Thoracic aorta (tissue), 2 donors: Measurements from ENCODE around the gene SSTR1. TPM values are rescaled to one million over a fixed set of nuclear protein-coding genes. Genes with fewer than 3 reads are reported as not detected.

Experiments
- ATAC-seq: fragments of 150-250 bp; one replicate; pipeline ENCODE4 v1.8.0; 2017; ENCODE audit warnings: low read depth; ENCODE audit not compliant: insufficient number of reproducible peaks, low FRiP score
- DNase-seq: peaks from one replicate; pipeline ENCODE4 v3.0.0-alpha.2; 2020; ENCODE audit warnings: low spot score
- H3K27ac ChIP-seq, 2 donors: fragments of 200-600 bp; sonication (generic); 1 replicate in 1 of 2; 2 replicates in 1 of 2; pipeline ENCODE4 v1.5.1; 2016; ENCODE audit warnings: mild to moderate bottlenecking in 2 of 2, moderate library complexity in 2 of 2
- H3K27me3 ChIP-seq: fragments of 200-600 bp; sonication (generic); replicated peaks from 2 replicates; pipeline ENCODE4 v1.6.0; 2016; ENCODE audit warnings: mild to moderate bottlenecking; ENCODE audit not compliant: insufficient read depth
- H3K36me3 ChIP-seq: fragments of 200-600 bp; sonication (generic); one replicate; pipeline ENCODE4 v1.5.1; 2016
- H3K4me1 ChIP-seq, 2 donors: fragments of 200-600 bp; sonication (generic); 1 replicate in 1 of 2; 2 replicates in 1 of 2; pipeline versions ENCODE4 v1.5.1 to v1.6.0; 2016; ENCODE audit warnings: low read depth in 2 of 2, mild to moderate bottlenecking in 1 of 2; ENCODE audit not compliant: control insufficient read depth in 1 of 2
- H3K4me3 ChIP-seq: fragments of 200-600 bp; sonication (generic); 2 replicates; pipeline ENCODE4 v1.5.1; 2016; ENCODE audit warnings: mild to moderate bottlenecking
- H3K9me3 ChIP-seq: fragments of 200-600 bp; sonication (generic); 2 replicates; pipeline ENCODE4 v1.5.1; 2016
- total RNA-seq, 2 donors: library from RNA; depleted of rRNA; stranded (reverse); fragments of >200 nt; gene quantifications; one replicate each; pipeline versions ENCODE4 v1.1.0 to v1.2.3, GENCODE V29; 2016
- TF ChIP-seq, protein P1 (sequence below): fragments of 200-600 bp; sonication (generic); IDR thresholded peaks from one replicate; pipeline ENCODE4 v1.5.1; 2019; ENCODE audit warnings: antibody characterized with exemption

The SSTR1 gene
- total RNA-seq, 2 donors from 2014 or later: 0.85 to 0.95 TPM

DNA sequence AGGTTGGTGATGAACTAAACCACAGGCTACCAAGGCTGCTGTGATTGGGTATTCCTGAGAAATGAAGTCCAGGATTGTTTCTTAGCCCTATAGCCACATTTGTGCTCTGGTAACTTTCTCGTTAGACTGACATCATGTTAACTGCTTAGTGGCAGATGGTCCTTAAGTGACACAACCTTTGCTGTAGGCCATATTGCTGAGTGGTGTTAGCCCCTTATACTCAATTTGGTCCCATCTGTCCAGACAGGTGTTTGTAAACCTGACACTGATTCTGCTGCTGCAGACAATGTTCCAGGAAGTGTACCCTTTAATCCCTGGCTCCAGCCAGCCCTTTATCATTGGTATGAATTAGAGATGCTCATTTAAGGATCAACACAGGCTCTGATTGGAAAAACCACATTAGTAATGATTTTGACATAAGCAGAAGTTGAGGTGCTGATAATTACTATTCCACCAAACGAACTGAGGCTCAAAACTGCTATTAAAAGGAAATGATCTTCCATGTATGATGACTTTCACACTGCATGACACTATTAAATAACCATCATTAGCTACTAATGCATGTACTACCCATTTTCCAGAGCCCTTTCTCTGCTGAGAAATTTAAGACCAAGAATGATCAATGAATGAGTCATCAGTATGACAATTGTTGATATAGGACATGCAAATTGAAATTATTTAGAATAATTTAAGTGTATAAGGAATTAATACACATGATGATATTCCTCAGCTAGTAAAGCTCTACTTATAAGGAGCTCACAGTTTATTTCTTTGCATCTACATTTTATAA, 3.6 kb upstream of the SSTR1 start:
- no peaks in the 10 kb centered on the region for H3K36me3 ChIP-seq
- no peak for ATAC-seq

DNA sequence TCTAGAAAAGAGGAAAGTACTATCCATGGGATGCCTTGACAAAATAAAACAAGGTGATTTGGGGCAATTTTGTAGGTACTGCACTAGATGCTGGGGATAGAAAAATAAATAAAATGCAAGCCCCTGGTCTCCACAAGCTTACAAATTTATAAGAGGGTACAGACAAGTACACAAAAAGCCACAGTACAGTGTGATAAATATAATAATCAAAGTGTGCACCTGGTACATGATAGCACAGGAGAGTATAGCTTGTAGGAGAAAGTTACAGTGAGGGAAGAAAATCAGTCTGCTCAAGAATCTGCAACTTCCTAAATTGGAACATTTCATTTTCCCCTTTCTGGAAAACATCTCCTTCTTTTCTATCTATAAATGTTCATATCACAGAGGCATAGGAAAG, 3.0 kb upstream of the SSTR1 start:
- Histone ChIP-seq H3K4me1 (peaks cover 1 to 16% of the 10 kb centered on the region in 2 donors), H3K4me3 (no peak overlapping the region), H3K27me3 (no peaks in the 10 kb centered on the region), H3K9me3 (peaks cover 4% of the 10 kb centered on the region), H3K36me3 (no peaks in the 10 kb centered on the region), H3K27ac (no peak overlapping the region)
- no peak for DNase-seq
- TF ChIP-seq, protein P1, sequence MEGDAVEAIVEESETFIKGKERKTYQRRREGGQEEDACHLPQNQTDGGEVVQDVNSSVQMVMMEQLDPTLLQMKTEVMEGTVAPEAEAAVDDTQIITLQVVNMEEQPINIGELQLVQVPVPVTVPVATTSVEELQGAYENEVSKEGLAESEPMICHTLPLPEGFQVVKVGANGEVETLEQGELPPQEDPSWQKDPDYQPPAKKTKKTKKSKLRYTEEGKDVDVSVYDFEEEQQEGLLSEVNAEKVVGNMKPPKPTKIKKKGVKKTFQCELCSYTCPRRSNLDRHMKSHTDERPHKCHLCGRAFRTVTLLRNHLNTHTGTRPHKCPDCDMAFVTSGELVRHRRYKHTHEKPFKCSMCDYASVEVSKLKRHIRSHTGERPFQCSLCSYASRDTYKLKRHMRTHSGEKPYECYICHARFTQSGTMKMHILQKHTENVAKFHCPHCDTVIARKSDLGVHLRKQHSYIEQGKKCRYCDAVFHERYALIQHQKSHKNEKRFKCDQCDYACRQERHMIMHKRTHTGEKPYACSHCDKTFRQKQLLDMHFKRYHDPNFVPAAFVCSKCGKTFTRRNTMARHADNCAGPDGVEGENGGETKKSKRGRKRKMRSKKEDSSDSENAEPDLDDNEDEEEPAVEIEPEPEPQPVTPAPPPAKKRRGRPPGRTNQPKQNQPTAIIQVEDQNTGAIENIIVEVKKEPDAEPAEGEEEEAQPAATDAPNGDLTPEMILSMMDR: no peak
- no peak for ATAC-seq

More for the DNA sequence above, 3.6 kb upstream of the SSTR1 start:
- DNase-seq: no peak
- Histone ChIP-seq H3K27me3 (no peaks in the 10 kb centered on the region), H3K4me1 (peaks cover 0 to 12% of the 10 kb centered on the region in 2 donors), H3K27ac (no peak overlapping the region), H3K9me3 (peaks cover 4% of the 10 kb centered on the region), H3K4me3 (no peak overlapping the region)
- TF ChIP-seq, protein P1: no peak

DNA sequence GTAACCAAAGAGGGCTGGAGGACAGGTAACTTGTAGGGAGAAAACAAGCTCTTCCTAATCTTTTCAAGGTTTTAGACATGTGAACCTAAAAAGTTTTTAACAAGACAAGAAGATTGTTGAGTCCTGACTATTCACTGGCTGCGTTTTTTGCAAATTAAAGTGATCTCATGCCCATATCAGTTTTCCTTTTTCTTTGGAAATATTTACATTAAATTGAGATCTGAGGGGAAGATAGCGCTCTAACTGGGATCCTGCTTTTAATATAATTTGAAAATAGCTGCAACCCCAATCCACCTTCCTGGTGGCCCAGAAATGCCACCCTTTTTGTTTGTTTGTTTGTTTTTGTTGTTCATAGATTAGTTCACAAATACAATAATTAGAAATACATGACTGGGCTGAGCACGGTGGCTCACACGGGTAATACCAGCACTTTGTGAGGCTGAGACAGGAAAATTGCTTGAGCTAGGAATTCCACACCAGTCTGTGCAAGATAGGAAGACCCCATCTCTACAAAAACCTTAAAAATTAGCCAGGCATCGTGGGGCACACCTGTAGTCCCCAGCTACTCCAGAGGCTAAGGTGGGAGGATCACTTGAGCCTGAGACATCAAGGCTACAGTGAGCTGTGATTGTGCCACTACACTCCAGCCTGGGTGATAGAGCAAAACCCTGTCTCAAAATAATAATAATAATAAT, 2.4 kb upstream of the SSTR1 start:
- Histone ChIP-seq H3K4me1 (peaks cover 4 to 22% of the 10 kb centered on the region in 2 donors), H3K27ac (no peak overlapping the region), H3K9me3 (peaks cover 4% of the 10 kb centered on the region), H3K4me3 (no peak overlapping the region), H3K27me3 (no peaks in the 10 kb centered on the region), H3K36me3 (no peaks in the 10 kb centered on the region)
- TF ChIP-seq, protein P1: no peak
- no peak for ATAC-seq
- DNase-seq: no peak

DNA sequence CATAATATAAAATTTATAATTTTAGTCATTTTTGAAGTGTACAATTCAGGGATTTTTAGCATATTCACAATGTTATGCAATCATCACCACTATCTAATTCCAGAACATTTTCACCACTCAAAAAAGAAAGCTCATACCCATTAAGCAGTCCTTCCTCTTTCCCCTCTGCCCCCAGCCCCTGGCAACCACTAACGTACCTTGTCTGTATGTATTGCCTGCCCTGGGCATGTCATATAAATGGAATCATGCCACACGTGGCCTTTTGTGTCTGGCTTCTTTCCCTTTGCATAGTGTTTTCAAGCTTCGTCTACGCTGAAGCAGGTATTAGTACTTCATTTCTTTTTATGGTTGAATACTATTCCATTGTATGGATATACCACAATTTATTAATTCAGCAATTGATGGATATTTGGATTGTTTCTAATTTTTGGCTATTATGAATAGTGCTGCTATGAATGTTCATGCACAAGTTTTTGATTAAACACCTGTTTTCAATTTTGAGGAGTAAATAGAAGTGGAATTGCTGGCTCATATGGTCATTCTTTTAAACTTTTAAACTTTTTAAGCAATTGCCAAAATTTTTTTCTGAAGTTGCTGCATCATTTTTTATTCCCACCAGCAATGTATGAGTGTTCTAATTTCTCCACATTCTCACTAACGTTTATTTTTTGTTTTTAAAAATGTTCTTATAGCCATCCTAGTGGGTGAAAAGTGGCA, 1.6 kb upstream of the SSTR1 start:
- TF ChIP-seq, protein P1: no peak
- H3K9me3 ChIP-seq: peaks cover 4% of the 10 kb centered on the region
- H3K4me3 ChIP-seq: no peak overlapping the region
- H3K4me1 ChIP-seq: peaks cover 4 to 30% of the 10 kb centered on the region in 2 donors
- H3K36me3 ChIP-seq: no peaks in the 10 kb centered on the region
- ATAC-seq (no peak), DNase-seq (no peak)
- H3K27ac ChIP-seq: no peak overlapping the region
- H3K27me3 ChIP-seq: no peaks in the 10 kb centered on the region
